ENCODE data around the gene SEC16A.

- no peak for TF ChIP-seq CTCF (IDR thresholded peaks at IDR 0.05)
- TF ChIP-seq POLR2AphosphoS5 (IDR thresholded peaks at IDR 0.05): no peak
- TF ChIP-seq POLR2A (IDR thresholded peaks at IDR 0.05): no peak
- TF ChIP-seq EP300 (IDR thresholded peaks at IDR 0.05): no peak
Observed at GRCh38 chr9:136424750-136425362, 58.0 kb downstream of the SEC16A start.

Measured in stomach (tissue), 4 donors.